Gastrocnemius medialis (tissue), 4 donors: Measurements from ENCODE around the gene TSACC. TPM values are rescaled to one million over a fixed set of nuclear protein-coding genes. Genes with fewer than 3 reads are reported as not detected.
A peak's percentile ranks its signal among the peaks of the same experiment; 100 is the strongest.

ENCODE experiments used
- ATAC-seq, 2 donors: fragments of 150-250 bp; one replicate each; pipeline ENCODE4 v1.9.1; 2016
- DNase-seq, 2 donors: peaks; one replicate each; pipeline ENCODE4 v3.0.0-alpha.2; 2019
- H3K27ac ChIP-seq, 4 donors: fragments of 200-600 bp; sonication (generic); 1 replicate in 1 of 4; 2 replicates in 3 of 4; pipeline ENCODE4 v1.5.1; 2016 to 2018; ENCODE audit warnings: mild to moderate bottlenecking in 2 of 4, moderate library complexity in 1 of 4
- H3K27me3 ChIP-seq, 3 donors: fragments of 200-600 bp; sonication (generic) in 2 of 3; 1 replicate in 1 of 3; 2 replicates in 2 of 3; pipeline versions ENCODE4 v1.5.1 to v1.6.0; 2016 to 2019; ENCODE audit warnings: mild to moderate bottlenecking in 1 of 3, moderate library complexity in 1 of 3
- H3K36me3 ChIP-seq, 2 donors: fragments of 200-600 bp; sonication (generic) in 1 of 2; one replicate each; pipeline ENCODE4 v1.5.1; 2017 to 2018
- H3K4me1 ChIP-seq, 2 donors: fragments of 200-600 bp; sonication (generic) in 1 of 2; one replicate each; pipeline ENCODE4 v1.5.1; 2016 to 2017; ENCODE audit warnings: mild to moderate bottlenecking in 2 of 2
- H3K4me3 ChIP-seq, 4 donors: fragments of 200-600 bp; sonication (generic) in 3 of 4; 1 replicate in 1 of 4; 2 replicates in 3 of 4; pipeline ENCODE4 v1.5.1; 2016 to 2019; ENCODE audit warnings: mild to moderate bottlenecking in 2 of 4
- H3K9me3 ChIP-seq, 3 donors: fragments of 200-600 bp; sonication (generic) in 2 of 3; 1 replicate in 1 of 3; 2 replicates in 2 of 3; pipeline ENCODE4 v1.5.1; 2016 to 2019
- POLR2A ChIP-seq, 2 donors: fragments of 450-650 bp; IDR thresholded peaks; one replicate each; pipeline ENCODE4 v1.6.1; 2017; ENCODE audit warnings: antibody characterized with exemption in 2 of 2, mild to moderate bottlenecking in 2 of 2, moderate library complexity in 2 of 2
- in situ Hi-C, 4 donors: fragments of 200-750 bp; cut with MboI; loops; one replicate each; pipeline versions ENCODE4 v1.15.0 to v1.8.0; 2017; ENCODE audit warnings: low sequenced_read_pairs in 4 of 4
- intact Hi-C: fragments of 100-400 bp; cut with DNase I; formaldehyde crosslinking; loops from one replicate; pipeline ENCODE4 v1.15.1; 2023; ENCODE audit warnings: low total_unique reads
- total RNA-seq, 4 donors: library from RNA; depleted of rRNA; stranded (reverse); fragments of >200 nt; gene quantifications; one replicate each; pipeline versions ENCODE4 v1.1.0 to v1.2.3, GENCODE V29; 2016
- TF ChIP-seq, protein P1 (sequence below), 5 experiments: fragments of 450-650 bp in 3 of 5; fragments of 200-600 bp in 2 of 5; sonication (generic) in 2 of 5; IDR thresholded peaks in 4 of 5; conservative IDR thresholded peaks in 1 of 5; 1 replicate in 4 of 5; 2 replicates in 1 of 5; pipeline ENCODE4 v1.5.1; 2016 to 2019; ENCODE audit warnings: antibody characterized with exemption in 5 of 5, mild to moderate bottlenecking in 3 of 5, moderate library complexity in 3 of 5

Gene TSACC
- total RNA-seq, 4 donors from 2014 or later: not detected

DNA sequence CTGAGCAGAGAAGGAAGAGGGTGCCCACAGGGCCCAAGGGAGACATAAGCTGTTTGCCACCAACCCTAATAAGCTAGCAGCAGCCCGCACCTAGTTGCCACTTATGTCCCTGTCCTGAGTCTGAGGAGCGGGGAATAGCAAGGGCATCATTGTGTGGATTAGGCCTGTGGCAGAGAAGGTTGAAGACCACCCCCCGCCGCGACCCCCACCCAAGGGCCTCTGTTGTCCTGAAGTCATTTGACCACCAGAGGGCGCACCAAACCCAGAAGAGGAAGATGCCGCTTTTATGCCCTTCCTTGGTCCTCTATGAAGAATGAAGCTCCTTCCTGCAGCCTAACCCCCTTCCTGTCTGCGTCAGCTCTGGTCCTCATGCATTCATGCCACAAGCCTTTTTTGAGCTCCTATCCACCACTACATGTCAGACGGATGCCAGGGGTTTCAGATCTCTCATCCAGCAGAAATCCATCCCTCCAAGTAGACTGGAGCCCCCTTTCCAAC is 47.3 kb downstream of the TSACC start:
- in situ Hi-C loops (loop anchor here (5.0 to 10.0 kb wide), 4 partner anchors 47 to 229 kb away; partner anchors contain the start of genes GPATCH4 (in 3 of the 4) and HAPLN2 (in 1 of the 4)), intact Hi-C loops (loop anchor here (1.0 to 10.0 kb wide), 3 partner anchors 60 to 223 kb away; no protein-coding TSS in a partner anchor)
- Histone ChIP-seq H3K9me3 (no peaks in the 10 kb centered on the region), H3K27me3 (peaks cover 17 to 22% (median 20%) of the 10 kb centered on the region in 3 donors), H3K4me1 (no peaks in the 10 kb centered on the region), H3K4me3 (no peak overlapping the region), H3K27ac (no peak overlapping the region), H3K36me3 (no peaks in the 10 kb centered on the region)
- ATAC-seq (peak; percentile 73), DNase-seq (peak in 1 of 2 donors; percentile 31)
- TF ChIP-seq POLR2A (IDR thresholded peaks at IDR 0.05): no peak
- TF ChIP-seq, protein P1, sequence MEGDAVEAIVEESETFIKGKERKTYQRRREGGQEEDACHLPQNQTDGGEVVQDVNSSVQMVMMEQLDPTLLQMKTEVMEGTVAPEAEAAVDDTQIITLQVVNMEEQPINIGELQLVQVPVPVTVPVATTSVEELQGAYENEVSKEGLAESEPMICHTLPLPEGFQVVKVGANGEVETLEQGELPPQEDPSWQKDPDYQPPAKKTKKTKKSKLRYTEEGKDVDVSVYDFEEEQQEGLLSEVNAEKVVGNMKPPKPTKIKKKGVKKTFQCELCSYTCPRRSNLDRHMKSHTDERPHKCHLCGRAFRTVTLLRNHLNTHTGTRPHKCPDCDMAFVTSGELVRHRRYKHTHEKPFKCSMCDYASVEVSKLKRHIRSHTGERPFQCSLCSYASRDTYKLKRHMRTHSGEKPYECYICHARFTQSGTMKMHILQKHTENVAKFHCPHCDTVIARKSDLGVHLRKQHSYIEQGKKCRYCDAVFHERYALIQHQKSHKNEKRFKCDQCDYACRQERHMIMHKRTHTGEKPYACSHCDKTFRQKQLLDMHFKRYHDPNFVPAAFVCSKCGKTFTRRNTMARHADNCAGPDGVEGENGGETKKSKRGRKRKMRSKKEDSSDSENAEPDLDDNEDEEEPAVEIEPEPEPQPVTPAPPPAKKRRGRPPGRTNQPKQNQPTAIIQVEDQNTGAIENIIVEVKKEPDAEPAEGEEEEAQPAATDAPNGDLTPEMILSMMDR (IDR thresholded peaks at IDR 0.05 in 4 of 5, conservative IDR thresholded peaks at IDR 0.05 in 1 of 5): peak; percentile 83 to 96 (median 93)

DNA sequence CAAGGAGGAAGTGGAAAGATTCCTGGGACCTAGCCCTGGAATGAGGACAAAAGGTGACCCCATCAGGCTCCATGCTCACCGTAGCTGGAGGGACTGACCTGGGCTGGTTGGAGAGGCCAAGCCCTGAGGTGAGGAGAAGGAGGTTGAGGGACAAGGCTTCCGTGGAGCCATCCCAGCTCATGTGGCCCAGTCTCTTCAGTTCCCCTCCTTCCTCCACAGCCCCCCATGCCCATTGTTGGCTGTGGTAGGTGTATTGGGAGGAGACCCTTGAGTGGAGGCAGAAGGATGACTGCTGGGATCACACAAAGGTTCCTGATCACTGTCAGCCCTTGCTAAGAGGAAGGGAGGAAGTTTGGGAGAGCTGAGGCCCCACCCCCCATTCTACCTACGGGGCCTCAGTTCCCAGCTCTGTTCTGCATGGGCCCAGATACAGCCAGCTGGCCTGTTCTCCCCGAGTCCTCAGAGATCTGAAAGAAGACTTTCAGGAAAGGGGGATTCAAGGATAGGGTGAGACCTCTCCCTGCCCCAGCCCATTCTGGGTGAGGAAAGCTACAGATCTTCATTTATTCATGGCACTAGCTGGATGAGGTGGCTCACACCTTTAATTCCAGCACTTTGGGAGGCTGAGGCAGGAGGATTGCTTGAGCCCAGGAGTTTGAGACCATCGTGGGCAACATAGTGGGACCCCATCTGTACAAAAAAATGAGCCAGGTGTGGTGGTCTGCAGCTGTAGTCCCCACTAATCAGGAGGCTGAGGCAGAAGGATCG is 48.0 kb downstream of the TSACC start:
- no peak for DNase-seq
- H3K27me3 ChIP-seq: peaks cover 21 to 25% (median 22%) of the 10 kb centered on the region in 3 donors
- no peak overlapping the region for H3K4me3 ChIP-seq
- ATAC-seq: no peak
- no peaks in the 10 kb centered on the region for H3K9me3 ChIP-seq
- H3K36me3 ChIP-seq: no peaks in the 10 kb centered on the region
- intact Hi-C loops (loop anchor here (10.0 kb wide), 1 partner anchor 158 kb away; no protein-coding TSS in a partner anchor), in situ Hi-C loops (loop anchor here (5.0 to 10.0 kb wide), 4 partner anchors 46 to 228 kb away; partner anchors contain the start of genes GPATCH4 (in 3 of the 4) and HAPLN2 (in 1 of the 4))
- H3K4me1 ChIP-seq: no peaks in the 10 kb centered on the region
- H3K27ac ChIP-seq: no peak overlapping the region
- no peak for TF ChIP-seq POLR2A (IDR thresholded peaks at IDR 0.05)
- TF ChIP-seq, protein P1 (IDR thresholded peaks at IDR 0.05 in 4 of 5, conservative IDR thresholded peaks at IDR 0.05 in 1 of 5): no peak

DNA sequence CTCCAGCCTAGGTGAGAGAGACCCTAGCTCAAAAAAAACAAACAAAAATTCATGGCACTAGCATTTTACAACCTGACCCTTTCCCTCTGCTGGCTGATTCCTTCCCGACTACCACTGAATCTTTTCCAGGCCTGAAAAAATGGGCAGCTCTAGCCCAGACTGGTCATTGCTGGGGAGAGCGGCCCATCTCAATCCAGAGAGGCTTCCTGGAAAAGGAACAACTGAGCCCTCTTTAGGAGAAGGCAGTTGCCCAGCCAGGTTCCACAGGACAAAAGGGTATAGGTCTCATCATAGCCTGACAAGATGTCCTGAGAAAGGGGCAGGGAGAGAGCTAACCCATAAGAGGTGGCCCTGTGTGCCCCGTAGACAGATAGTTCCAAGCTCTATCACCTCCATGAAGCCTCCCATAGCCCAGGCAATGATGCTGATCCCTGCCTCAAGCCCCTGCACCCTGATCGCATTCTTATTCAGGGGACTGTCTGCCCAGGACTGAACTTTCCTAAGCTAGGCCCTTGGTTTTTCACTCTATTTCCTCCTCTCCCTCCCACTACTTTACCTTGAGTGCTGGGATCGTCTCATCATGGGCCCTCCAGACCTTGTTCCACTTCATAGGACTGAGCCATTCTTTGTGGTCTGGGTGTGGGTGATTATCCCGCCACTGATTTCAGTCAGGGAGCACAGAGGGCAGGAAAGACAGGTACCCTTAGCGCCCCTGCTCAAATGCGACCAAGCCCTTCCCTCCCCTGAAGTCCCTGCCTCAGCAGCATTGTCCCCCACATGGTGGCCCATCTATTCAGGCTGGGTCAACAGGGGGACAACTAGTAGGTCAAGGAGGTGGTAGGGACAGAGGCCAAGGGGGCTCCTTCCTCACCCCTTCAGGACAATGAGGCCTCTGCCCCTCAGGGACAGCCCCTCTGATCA is 48.9 kb downstream of the TSACC start:
- DNase-seq (no peak), ATAC-seq (no peak)
- in situ Hi-C loops (loop anchor here (5.0 to 10.0 kb wide), 4 partner anchors 45 to 228 kb away; partner anchors contain the start of genes GPATCH4 (in 3 of the 4) and HAPLN2 (in 1 of the 4)), intact Hi-C loops (loop anchor here (10.0 kb wide), 1 partner anchor 158 kb away; no protein-coding TSS in a partner anchor)
- TF ChIP-seq, protein P1 (IDR thresholded peaks at IDR 0.05 in 4 of 5, conservative IDR thresholded peaks at IDR 0.05 in 1 of 5): no peak
- no peak for TF ChIP-seq POLR2A (IDR thresholded peaks at IDR 0.05)
- H3K27ac ChIP-seq: no peak overlapping the region
- no peak overlapping the region for H3K4me3 ChIP-seq
- H3K27me3 ChIP-seq: peaks cover 21 to 31% (median 22%) of the 10 kb centered on the region in 3 donors
- no peaks in the 10 kb centered on the region for H3K9me3 ChIP-seq
- no peaks in the 10 kb centered on the region for H3K4me1 ChIP-seq
- no peaks in the 10 kb centered on the region for H3K36me3 ChIP-seq

DNA sequence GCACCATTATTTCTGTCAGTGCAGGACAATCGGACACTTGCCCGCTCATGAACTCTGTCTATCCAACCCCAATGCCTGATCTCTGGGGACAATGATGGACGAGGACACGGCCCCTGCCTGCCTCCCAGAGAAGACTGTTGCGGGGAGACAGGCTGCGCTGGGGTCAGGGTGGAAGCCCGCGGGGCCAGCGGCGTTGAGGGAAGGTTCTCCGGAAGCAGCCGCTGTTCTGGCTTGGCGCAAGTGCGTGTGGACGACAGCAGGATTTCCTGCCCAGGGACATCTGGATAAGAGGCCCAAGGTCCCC is 49.5 kb downstream of the TSACC start:
- Histone ChIP-seq H3K27me3 (peaks cover 21 to 35% (median 22%) of the 10 kb centered on the region in 3 donors), H3K36me3 (no peaks in the 10 kb centered on the region), H3K9me3 (no peaks in the 10 kb centered on the region), H3K4me1 (no peaks in the 10 kb centered on the region), H3K4me3 (no peak overlapping the region), H3K27ac (no peak overlapping the region)
- in situ Hi-C loops: loop anchor here (5.0 to 10.0 kb wide), 4 partner anchors 44 to 227 kb away; partner anchors contain the start of genes GPATCH4 (in 3 of the 4) and HAPLN2 (in 1 of the 4)
- TF ChIP-seq POLR2A (IDR thresholded peaks at IDR 0.05): no peak
- TF ChIP-seq, protein P1 (IDR thresholded peaks at IDR 0.05 in 4 of 5, conservative IDR thresholded peaks at IDR 0.05 in 1 of 5): no peak
- ATAC-seq (no peak), DNase-seq (no peak)
- intact Hi-C loops: loop anchor here (10.0 kb wide), 1 partner anchor 157 kb away; no protein-coding TSS in a partner anchor
